Ovary (tissue), 3 donors: ENCODE measurements around the gene TPSD1.

Source experiments
- CTCF ChIP-seq, 3 donors: fragments of 450-650 bp in 2 of 3; fragments of 200-600 bp in 1 of 3; IDR thresholded peaks; one replicate each; pipeline versions ENCODE4 v1.5.1 to v1.8.0; 2016 to 2022; ENCODE audit warnings: antibody characterized with exemption in 3 of 3, mild to moderate bottlenecking in 1 of 3
- EP300 ChIP-seq: sonication (generic); formaldehyde crosslinking; IDR thresholded peaks from one replicate; pipeline ENCODE4 v1.6.1; 2017; ENCODE audit warnings: antibody characterized with exemption
- POLR2A ChIP-seq: fragments of 450-650 bp; IDR thresholded peaks from one replicate; pipeline ENCODE4 v1.6.1; 2017; ENCODE audit warnings: antibody characterized with exemption, mild to moderate bottlenecking, moderate library complexity
- donor health status: DM: no; HTN: no; CAD: no.

GRCh38 chr16:1297018-1297696, 41.3 kb downstream of the TPSD1 start:
- TF ChIP-seq EP300, result no peak
- no peak for TF ChIP-seq CTCF (IDR thresholded peaks at IDR 0.05)
- TF ChIP-seq POLR2A, result no peak
